GM12878 (cell line): ENCODE data around the gene KAZN. TPM values are rescaled to one million over a fixed set of nuclear protein-coding genes. Genes with fewer than 3 reads are reported as not detected.

Experiments
- ATAC-seq: fragments of 200-7000 bp; cut with Tn5 transposase; 3 replicates; pipeline ENCODE4 v1.9.1; 2020; ENCODE audit warnings: mild to moderate bottlenecking, moderate library complexity
- BruUV-seq: library from RNA; stranded (reverse); fragments of 400-500 nt; replicated peaks from 2 replicates; lab custom pipeline; 2021; lab: Mats Ljungman, UMichigan
- CTCF ChIA-PET: fragments of 300-600 bp; sonication (Branson Sonifier 250); formaldehyde crosslinking; extraction: SDS; loops from one replicate; lab custom pipeline; 2021; ENCODE audit warnings: inconsistent platforms; lab: Yijun Ruan, JAX
- POLR2A ChIA-PET: fragments of 350-600 bp; formaldehyde crosslinking; extraction: SDS; loops from one replicate; lab custom pipeline; 2021; ENCODE audit warnings: inconsistent platforms; lab: Charles Lee
- RAD21 ChIA-PET: fragments of 300-600 bp; sonication (Branson Sonifier 250); formaldehyde crosslinking; loops from one replicate; lab custom pipeline; 2023; ENCODE audit warnings: antibody characterized with exemption; ENCODE audit not compliant: unreplicated experiment; lab: Charles Lee
- SMC1A ChIA-PET: fragments of 300-600 bp; sonication (Branson Sonifier 250); formaldehyde crosslinking; loops from one replicate; lab custom pipeline; 2023; ENCODE audit not compliant: unreplicated experiment, uncharacterized antibody; lab: Charles Lee
- DNase-seq: peaks from one replicate; pipeline ENCODE4 v3.0.0-alpha.2; 2011; ENCODE audit warnings: low read depth, low spot score
- FAIRE-seq: peaks from 3 replicates; lab custom pipeline; 2011; peaks lifted over from hg19 to GRCh38; lab: Jason Lieb, UNC
- H2AFZ ChIP-seq: 2 replicates; pipeline ENCODE4 v1.6.0; 2011; ENCODE audit warnings: low read depth, low read length, control low read depth; ENCODE audit not compliant: control insufficient read depth
- H3K27ac ChIP-seq: 2 replicates; pipeline ENCODE4 v1.5.1; 2011; ENCODE audit warnings: control low read depth; ENCODE audit not compliant: control insufficient read depth, insufficient read depth
- H3K27me3 ChIP-seq, 2 experiments: replicated peaks in 1 of 2; 2 replicates each; pipeline versions ENCODE4 v1.6.0 to v1.6.1; 2011; ENCODE audit warnings: low read length in 1 of 2; ENCODE audit not compliant: control insufficient read depth in 2 of 2, insufficient read depth in 2 of 2
- H3K36me3 ChIP-seq, 2 experiments: 2 replicates each; pipeline ENCODE4 v1.5.1; 2011; ENCODE audit warnings: low read length in 1 of 2; ENCODE audit not compliant: control insufficient read depth in 2 of 2, insufficient read depth in 2 of 2
- H3K4me1 ChIP-seq: 2 replicates; pipeline ENCODE4 v1.6.1; 2011; ENCODE audit warnings: mild to moderate bottlenecking, low read length, moderate library complexity, mixed read lengths; ENCODE audit not compliant: control insufficient read depth, insufficient read depth
- H3K4me2 ChIP-seq: 2 replicates; pipeline ENCODE4 v1.6.0; 2011; ENCODE audit warnings: control low read depth; ENCODE audit not compliant: control insufficient read depth, insufficient read depth
- H3K4me3 ChIP-seq: fragments of 200-600 bp; sonication (generic); 2 replicates; pipeline ENCODE4 v1.5.1; 2016
- H3K79me2 ChIP-seq: 2 replicates; pipeline ENCODE4 v1.6.0; 2011; ENCODE audit warnings: low read length; ENCODE audit not compliant: control insufficient read depth, insufficient read depth
- H3K9ac ChIP-seq: 2 replicates; pipeline ENCODE4 v1.8.0; 2011; ENCODE audit warnings: low read length, control low read depth, mixed read lengths; ENCODE audit not compliant: control insufficient read depth, insufficient read depth
- H3K9me3 ChIP-seq: replicated peaks from 3 replicates; pipeline ENCODE4 v1.5.1; 2011; ENCODE audit warnings: mild to moderate bottlenecking, low read length; ENCODE audit not compliant: control insufficient read depth, insufficient read depth
- H4K20me1 ChIP-seq: 2 replicates; pipeline ENCODE4 v1.6.0; 2011; ENCODE audit not compliant: control insufficient read depth, insufficient read depth
- POLR2AphosphoS5 ChIP-seq: IDR thresholded peaks from 2 replicates; pipeline ENCODE4 v1.6.1; 2011; ENCODE audit warnings: mild to moderate bottlenecking, low read length, inconsistent platforms
- ZNF217 ChIP-seq: fragments of 450-650 bp; IDR thresholded peaks from 2 replicates; pipeline ENCODE4 v1.6.1; 2017; ENCODE audit warnings: antibody characterized with exemption, mild to moderate bottlenecking
- WGBS: methylation state at CpG from one replicate; pipeline ENCODE4 v1.1.6; 2016; ENCODE audit warnings: low lambda C conversion rate; ENCODE audit not compliant: insufficient replicate concordance, insufficient coverage; ENCODE audit errors: missing lambda C conversion rate; 5-methylcytosine and 5-hydroxymethylcytosine counted together
- in situ Hi-C: fragments of 300-500 bp; cut with MboI; formaldehyde crosslinking; loops from 9 replicates; pipeline ENCODE4 v1.14.3; 2018; ENCODE audit warnings: mixed read lengths
- intact Hi-C: fragments of 100-400 bp; cut with micrococcal nuclease; formaldehyde crosslinking; loops from one replicate; pipeline ENCODE4 v1.14.2; 2022; ENCODE audit not compliant: unreplicated experiment
- polyA plus RNA-seq, 11 experiments: library from polyadenylated mRNA; depleted of rRNA in 4 of 11; unstranded in 6 of 11; stranded (reverse) in 5 of 11; fragments of >200 nt; fragmentation: Nextera tagmentation in 4 of 11; fragmentation: Illumina TruSeq in 1 of 11; extraction: Ambion mirVana in 4 of 11; extraction: Trizol in 1 of 11; gene quantifications; 1 replicate in 1 of 11; 2 replicates in 10 of 11; pipeline versions ENCODE4 v1.2.1 to v1.2.3, GENCODE V29; 2011 to 2016; ENCODE audit warnings: inconsistent platforms in 2 of 11, missing spikeins in 2 of 11, low read depth in 1 of 11
- total RNA-seq, 4 experiments: library from RNA; depleted of rRNA in 3 of 4; stranded (reverse); fragments of >200 nt in 3 of 4; fragmentation: Illumina TruSeq in 1 of 4; extraction: Trizol in 1 of 4; gene quantifications; 2 replicates each; pipeline versions ENCODE4 v1.2.1 to v1.2.3, GENCODE V29; 2013 to 2021
- TF ChIP-seq, protein P1 (sequence below): IDR thresholded peaks from 2 replicates; pipeline ENCODE4 v1.6.1; 2012; ENCODE audit warnings: low read depth, low read length, improper control_type of control experiment

Gene KAZN
- total and polyA plus RNA-seq, 10 of the 15 experiments (the other 5 are each of a cell fraction or from before 2014, with no cell fraction given): 0.72 to 4.0 (median 1.2) TPM

DNA sequence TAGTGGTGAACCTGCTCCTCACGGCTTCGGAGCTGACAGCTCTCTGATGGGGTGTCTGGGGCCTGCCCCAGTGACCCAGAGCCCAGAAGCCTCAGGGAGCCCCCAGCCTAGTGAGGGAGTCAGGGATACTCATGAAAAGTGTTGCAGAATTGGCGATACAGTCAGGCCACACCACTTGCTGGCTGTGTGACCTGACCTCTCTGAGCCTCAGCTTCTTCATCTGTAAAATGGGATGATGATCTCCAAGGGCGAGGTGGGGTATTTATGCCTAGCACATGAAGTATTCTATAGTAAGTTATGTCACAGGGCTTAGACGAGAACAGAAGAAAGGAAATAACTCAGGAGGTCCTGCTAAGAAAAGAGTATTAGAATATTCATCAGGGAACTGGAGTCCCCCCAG, 556.7 kb downstream of the KAZN start:
- RAD21 ChIA-PET: interaction anchor here (1.0 to 6.1 kb wide), 8 partner anchors 10 to 117 kb away, joined by 3 to 49 read pairs (median 7); partner anchors contain the start of gene FHAD1
- peaks cover 29% of the 10 kb centered on the region for H3K4me1 ChIP-seq
- 65% methylated on average over 5 of the region's 5 CpGs for WGBS

More for the DNA sequence above, 556.7 kb downstream of the KAZN start:
- ChIA-PET SMC1A (interaction anchor here (1.1 to 5.5 kb wide), 7 partner anchors 14 to 116 kb away, joined by 3 to 52 read pairs (median 18); no protein-coding TSS in a partner anchor), POLR2A (interaction anchor here (1.2 to 2.6 kb wide), 3 partner anchors 13 to 106 kb away, joined by 4 to 12 read pairs (median 10); no protein-coding TSS in a partner anchor), CTCF (interaction anchor here (1.0 to 2.7 kb wide), 6 partner anchors 13 to 116 kb away, joined by 3 to 20 read pairs (median 6); no protein-coding TSS in a partner anchor)
- Histone ChIP-seq H3K4me3 (peak overlapping the region; percentile 30; the same call in 1 of the 2 replicates), H3K79me2 (peaks cover 27% of the 10 kb centered on the region), H3K27me3 (peaks cover 10 to 16% of the 10 kb centered on the region in 2 experiments; a peak in 3 of 4 replicates), H4K20me1 (no peaks in the 10 kb centered on the region), H2AFZ (no peak overlapping the region), H3K9me3 (no peaks in the 10 kb centered on the region; the same call in 2 of the 3 replicates), H3K36me3 (no peaks in the 10 kb centered on the region; a peak in 1 of 4 replicates), H3K27ac (no peak overlapping the region), H3K9ac (peak overlapping the region; percentile 21; the same call in 1 of the 2 replicates), H3K4me2 (peak overlapping the region; percentile 94)
- BruUV-seq: no TSS peak
- TF ChIP-seq, protein P1, sequence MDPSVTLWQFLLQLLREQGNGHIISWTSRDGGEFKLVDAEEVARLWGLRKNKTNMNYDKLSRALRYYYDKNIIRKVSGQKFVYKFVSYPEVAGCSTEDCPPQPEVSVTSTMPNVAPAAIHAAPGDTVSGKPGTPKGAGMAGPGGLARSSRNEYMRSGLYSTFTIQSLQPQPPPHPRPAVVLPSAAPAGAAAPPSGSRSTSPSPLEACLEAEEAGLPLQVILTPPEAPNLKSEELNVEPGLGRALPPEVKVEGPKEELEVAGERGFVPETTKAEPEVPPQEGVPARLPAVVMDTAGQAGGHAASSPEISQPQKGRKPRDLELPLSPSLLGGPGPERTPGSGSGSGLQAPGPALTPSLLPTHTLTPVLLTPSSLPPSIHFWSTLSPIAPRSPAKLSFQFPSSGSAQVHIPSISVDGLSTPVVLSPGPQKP: no peak
- no peak for TF ChIP-seq POLR2AphosphoS5
- TF ChIP-seq ZNF217: 0 out of 2 replicates have a peak, but pooled peaks have one; percentile 21
- intact Hi-C loops (loop anchor here (5.0 kb wide), 1 partner anchor 92 kb away; the partner anchor contains the start of gene FHAD1), in situ Hi-C loops (no loop called here)
- no peak for ATAC-seq
- FAIRE-seq: no peak
- no peak for DNase-seq
